HL-60 (cell line): ENCODE results near the gene COG2.

ENCODE experiments used
- DNase-seq, 2 experiments: peaks; one replicate each; pipeline ENCODE4 v3.0.0-alpha.2; 2010 to 2020; ENCODE audit warnings: low read depth in 1 of 2, low spot score in 1 of 2
- H3K27ac ChIP-seq: fragments of 250-450 bp; sonication (Bioruptor Pico); replicated peaks from 2 replicates; pipeline ENCODE4 v1.5.1; 2020; ENCODE audit warnings: mild to moderate bottlenecking, moderate library complexity
- H3K27me3 ChIP-seq: fragments of 250-450 bp; sonication (Bioruptor Pico); 2 replicates; pipeline ENCODE4 v1.5.1; 2021; ENCODE audit warnings: mild to moderate bottlenecking, moderate library complexity; ENCODE audit not compliant: insufficient read depth, poor library complexity, severe bottlenecking
- H3K4me3 ChIP-seq: replicated peaks from 2 replicates; pipeline ENCODE4 v1.5.1; 2011; ENCODE audit warnings: mild to moderate bottlenecking, control low read depth, low read length; ENCODE audit not compliant: insufficient read depth
- GABPA ChIP-seq: IDR thresholded peaks from 2 replicates; pipeline ENCODE4 v1.6.1; 2012; ENCODE audit warnings: low read depth
- POLR2AphosphoS5 ChIP-seq: IDR thresholded peaks from 2 replicates; pipeline ENCODE4 v1.6.1; 2012; ENCODE audit warnings: low read depth
- SPI1 ChIP-seq: IDR thresholded peaks from 2 replicates; pipeline ENCODE4 v1.6.1; 2012; ENCODE audit warnings: low read depth, mild to moderate bottlenecking, borderline replicate concordance
- TF ChIP-seq, protein P1 (sequence below): IDR thresholded peaks from 2 replicates; pipeline ENCODE4 v1.6.1; 2012; ENCODE audit warnings: low read depth; ENCODE audit not compliant: insufficient replicate concordance
- TF ChIP-seq, protein P2 (sequence below): IDR thresholded peaks from one replicate; pipeline ENCODE4 v1.5.1; 2011; ENCODE audit warnings: low read length, control low read depth, inconsistent platforms; ENCODE audit not compliant: insufficient read depth

COG2 gene

GRCh38 chr1:230708631-230709580 is 66.6 kb downstream of the COG2 start:
- TF ChIP-seq GABPA, result no peak
- TF ChIP-seq, protein P1, sequence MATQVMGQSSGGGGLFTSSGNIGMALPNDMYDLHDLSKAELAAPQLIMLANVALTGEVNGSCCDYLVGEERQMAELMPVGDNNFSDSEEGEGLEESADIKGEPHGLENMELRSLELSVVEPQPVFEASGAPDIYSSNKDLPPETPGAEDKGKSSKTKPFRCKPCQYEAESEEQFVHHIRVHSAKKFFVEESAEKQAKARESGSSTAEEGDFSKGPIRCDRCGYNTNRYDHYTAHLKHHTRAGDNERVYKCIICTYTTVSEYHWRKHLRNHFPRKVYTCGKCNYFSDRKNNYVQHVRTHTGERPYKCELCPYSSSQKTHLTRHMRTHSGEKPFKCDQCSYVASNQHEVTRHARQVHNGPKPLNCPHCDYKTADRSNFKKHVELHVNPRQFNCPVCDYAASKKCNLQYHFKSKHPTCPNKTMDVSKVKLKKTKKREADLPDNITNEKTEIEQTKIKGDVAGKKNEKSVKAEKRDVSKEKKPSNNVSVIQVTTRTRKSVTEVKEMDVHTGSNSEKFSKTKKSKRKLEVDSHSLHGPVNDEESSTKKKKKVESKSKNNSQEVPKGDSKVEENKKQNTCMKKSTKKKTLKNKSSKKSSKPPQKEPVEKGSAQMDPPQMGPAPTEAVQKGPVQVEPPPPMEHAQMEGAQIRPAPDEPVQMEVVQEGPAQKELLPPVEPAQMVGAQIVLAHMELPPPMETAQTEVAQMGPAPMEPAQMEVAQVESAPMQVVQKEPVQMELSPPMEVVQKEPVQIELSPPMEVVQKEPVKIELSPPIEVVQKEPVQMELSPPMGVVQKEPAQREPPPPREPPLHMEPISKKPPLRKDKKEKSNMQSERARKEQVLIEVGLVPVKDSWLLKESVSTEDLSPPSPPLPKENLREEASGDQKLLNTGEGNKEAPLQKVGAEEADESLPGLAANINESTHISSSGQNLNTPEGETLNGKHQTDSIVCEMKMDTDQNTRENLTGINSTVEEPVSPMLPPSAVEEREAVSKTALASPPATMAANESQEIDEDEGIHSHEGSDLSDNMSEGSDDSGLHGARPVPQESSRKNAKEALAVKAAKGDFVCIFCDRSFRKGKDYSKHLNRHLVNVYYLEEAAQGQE, result no peak
- no peak for TF ChIP-seq POLR2AphosphoS5
- TF ChIP-seq, protein P2, sequence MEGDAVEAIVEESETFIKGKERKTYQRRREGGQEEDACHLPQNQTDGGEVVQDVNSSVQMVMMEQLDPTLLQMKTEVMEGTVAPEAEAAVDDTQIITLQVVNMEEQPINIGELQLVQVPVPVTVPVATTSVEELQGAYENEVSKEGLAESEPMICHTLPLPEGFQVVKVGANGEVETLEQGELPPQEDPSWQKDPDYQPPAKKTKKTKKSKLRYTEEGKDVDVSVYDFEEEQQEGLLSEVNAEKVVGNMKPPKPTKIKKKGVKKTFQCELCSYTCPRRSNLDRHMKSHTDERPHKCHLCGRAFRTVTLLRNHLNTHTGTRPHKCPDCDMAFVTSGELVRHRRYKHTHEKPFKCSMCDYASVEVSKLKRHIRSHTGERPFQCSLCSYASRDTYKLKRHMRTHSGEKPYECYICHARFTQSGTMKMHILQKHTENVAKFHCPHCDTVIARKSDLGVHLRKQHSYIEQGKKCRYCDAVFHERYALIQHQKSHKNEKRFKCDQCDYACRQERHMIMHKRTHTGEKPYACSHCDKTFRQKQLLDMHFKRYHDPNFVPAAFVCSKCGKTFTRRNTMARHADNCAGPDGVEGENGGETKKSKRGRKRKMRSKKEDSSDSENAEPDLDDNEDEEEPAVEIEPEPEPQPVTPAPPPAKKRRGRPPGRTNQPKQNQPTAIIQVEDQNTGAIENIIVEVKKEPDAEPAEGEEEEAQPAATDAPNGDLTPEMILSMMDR, result no peak
- no peak for TF ChIP-seq SPI1
- peak in 1 of 2 experiments; percentile 25 for DNase-seq
- no peaks in the 10 kb centered on the region for H3K27me3 ChIP-seq

GRCh38 chr1:230709619-230710542 is 67.6 kb downstream of the COG2 start:
- TF ChIP-seq, protein P1, result no peak
- no peak for TF ChIP-seq SPI1
- no peak for TF ChIP-seq POLR2AphosphoS5
- TF ChIP-seq, protein P2, result no peak
- no peak for TF ChIP-seq GABPA
- H3K4me3 ChIP-seq, result no peak overlapping the region
- H3K27me3 ChIP-seq, result no peaks in the 10 kb centered on the region
- H3K27ac ChIP-seq, result no peak overlapping the region
- no peak for DNase-seq

More at GRCh38 chr1:230708631-230709580, 66.6 kb downstream of the COG2 start:
- no peak overlapping the region for H3K27ac ChIP-seq
- H3K4me3 ChIP-seq, result no peak overlapping the region

DNA sequence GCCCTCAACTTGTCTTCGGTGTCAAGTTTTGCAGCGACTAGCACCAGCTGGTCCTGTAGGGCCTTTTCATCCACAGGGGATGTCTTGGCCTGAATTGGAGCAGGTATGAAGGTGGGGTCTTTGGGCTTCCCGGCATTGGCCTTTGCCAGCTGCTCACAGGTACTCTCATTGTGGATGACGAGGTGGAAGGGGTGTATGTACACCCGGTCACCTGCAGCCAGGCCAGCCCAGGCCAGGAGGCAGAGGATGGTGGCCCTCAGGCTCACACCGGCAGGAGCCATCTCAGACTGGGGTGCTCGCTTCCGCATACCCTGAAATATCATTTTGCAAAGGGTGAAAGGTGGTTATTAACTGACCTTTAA is 68.2 kb downstream of the COG2 start:
- no peaks in the 10 kb centered on the region for H3K27me3 ChIP-seq
- no peak overlapping the region for H3K4me3 ChIP-seq
- no peak overlapping the region for H3K27ac ChIP-seq
- TF ChIP-seq, protein P2, result no peak
- TF ChIP-seq POLR2AphosphoS5 (no peak), SPI1 (no peak)
- no peak for DNase-seq
